HG03135 (cell line): ENCODE results near the gene MARCHF9.

ENCODE experiments used
- ATAC-seq: cut with Tn5 transposase; IDR thresholded peaks from one replicate; pipeline ENCODE4 v1.9.1; 2021; ENCODE audit warnings: mild to moderate bottlenecking, moderate library complexity; ENCODE audit not compliant: unreplicated experiment

The MARCHF9 gene

DNA sequence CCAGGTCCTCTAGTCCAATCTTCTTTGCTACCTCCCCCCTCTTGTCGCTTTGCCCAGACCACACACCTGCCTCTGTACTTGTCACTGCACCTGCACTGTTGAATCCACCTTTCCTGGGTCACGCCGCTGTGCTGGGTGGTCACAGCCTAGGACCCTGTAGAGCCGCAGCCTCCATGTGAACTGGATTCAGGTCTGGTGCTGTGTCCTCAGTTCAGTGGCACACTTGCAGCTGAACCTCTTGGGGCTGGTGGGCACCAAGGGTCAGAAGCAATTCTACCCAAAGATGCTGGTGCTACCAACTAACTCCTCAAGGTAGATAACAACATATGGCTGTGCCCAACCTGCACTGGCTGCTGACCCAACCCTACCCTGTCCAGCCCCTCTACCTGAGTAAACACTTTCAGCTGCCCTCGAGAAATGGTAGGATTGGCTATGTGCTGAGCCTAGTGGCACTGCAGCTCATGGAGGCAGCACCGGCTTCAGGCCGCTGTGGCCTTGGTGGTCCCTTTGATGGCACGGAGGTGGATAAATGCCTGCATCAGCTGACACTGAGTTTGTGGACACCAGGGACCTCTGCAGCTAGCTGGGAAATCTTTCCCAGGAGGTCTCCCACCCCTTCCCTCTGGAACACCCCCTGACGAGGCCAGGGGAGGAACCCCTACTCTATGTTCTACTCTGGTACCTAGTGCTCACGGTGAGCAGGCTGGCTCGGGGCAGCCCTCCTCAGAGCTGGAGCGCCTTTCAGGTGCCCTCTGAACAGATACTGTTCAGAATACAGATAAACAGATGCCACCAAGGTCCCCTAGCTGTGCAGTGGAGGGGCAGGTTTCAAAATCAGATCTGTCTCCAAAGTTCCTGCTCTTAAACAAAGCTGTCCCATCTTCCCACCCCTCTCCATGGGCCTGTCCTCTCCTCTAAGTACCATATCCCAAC lies 30.6 kb upstream of the MARCHF9 start:
- ATAC-seq: no peak

DNA sequence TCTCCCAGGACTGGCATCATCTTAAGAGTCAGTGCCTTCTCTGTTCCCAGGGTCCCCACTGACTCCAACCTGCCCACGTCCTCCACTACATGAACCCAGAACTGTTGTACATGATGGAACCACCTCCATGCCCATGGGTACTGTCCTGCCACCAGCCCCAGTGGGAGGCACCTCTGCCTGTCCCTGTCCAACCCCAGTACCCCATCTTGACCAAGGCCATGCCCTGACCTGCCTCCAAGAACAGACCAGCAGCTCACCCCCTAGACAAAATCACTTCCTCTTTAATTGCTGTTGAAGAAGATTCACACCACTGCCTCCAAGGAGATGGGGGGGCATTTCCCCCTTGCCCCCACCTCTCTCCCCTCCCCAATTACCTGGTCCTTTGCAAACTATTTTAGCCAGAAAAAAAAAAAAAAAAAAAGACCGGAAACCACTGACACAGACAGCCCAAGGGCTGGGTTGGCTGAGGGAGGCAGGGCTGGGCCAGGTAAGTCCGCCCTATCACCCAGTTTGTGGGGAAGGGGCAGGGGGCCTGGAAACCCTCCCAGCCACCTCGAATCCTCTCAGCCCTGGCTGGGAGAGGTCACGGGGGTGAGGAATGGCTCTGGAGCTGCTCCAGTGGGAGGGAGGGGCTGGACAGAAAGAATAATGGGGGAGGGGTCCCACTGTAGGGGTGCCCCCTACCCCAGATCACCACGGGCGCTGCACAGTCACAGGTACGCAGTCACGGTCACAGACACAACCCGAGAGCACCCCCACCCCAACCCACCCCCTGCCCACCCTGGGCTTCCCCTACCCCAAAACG lies 29.8 kb upstream of the MARCHF9 start:
- ATAC-seq: no peak

DNA sequence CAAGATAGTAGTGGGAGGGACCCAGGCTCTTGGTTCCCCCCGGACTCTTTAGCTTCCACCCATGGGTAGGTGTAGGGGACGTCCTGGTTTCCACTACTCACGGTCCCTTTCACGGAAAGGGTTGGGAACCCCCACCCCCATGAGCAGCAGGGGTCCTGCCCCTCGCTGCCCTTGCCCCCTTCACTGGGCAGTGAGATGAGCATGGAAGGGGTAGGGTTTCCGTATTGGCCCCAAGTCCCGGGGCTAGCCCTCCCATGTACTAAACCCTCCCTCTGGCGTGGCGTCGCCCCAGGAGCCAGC lies 29.1 kb upstream of the MARCHF9 start:
- ATAC-seq: no peak

DNA sequence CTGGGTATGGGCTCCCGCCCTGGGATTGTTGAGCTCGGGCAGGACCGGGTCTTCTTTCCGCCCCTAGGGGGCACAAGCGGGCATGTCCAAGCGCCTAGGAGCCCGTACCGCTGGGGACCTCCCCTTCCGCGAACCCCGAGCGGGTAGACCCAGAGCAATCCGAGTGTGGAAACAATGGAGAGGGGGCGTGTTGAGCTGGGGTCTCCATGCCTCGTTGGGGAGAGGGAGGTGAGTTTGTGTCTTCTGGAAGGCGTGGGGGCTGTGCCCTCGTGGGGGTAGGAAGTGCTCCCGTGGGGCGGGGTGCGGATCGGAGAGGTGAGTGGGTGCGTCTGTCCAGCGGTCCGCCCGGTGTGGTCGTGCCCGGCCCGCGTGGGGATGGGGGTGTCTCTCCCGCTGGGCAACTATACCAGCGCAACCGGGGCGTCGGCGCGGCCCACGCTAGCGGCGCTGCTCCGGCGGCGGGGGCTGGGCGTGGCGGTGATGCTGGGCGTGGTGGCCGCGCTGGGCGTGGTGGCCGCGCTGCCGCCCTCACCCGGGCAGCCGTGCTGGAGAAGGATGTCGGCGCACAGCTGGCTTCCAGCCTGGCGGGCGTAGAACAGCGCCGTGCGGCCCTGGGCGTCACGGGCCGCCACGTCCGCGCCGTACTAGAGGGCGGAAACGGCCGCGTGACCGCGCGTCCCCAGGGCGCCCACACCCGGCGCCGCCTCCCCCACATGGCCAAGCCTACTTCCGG lies 28.6 kb upstream of the MARCHF9 start:
- ATAC-seq: no peak

DNA sequence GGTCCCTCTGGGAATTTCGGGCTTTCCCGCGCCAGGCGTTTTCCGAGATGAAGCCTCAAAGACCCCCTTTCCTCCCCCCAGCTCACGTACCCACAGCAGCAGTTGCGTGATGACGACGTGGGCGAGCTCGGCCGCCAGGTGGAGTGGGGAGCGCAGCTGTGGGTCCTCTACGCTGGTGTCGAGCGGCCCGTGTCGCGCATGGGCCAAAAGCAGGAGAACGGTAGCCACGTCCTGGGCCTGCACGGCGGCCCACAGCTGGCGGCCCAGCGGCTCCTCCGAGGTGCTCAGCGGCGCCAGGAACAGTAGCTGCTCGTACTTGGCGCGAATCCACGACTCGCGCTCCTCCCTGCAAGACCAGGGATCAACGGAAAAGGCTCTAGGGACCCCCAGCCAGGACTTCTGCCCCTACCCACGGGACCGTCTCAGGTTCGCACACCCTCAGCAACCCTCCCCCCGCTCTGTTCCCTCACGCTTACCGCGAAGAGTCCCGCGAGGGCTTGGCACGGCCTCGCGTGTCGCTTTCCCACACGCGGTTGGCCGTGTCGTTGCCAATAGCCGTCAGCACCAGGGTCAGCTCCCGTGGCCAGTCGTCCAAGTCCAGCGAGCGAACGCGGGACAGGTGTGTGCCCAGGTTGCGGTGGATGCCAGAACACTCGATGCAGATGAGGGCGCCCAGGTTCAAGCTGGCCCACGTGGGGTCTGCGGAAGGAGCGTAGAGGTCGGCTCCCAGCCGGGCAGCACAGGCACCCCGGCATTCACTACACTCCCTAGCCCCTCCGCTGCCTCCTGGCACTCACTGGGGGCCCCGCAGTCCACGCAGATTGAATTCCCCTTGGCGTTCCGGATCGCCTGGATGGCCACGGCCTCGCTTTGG lies 27.8 kb upstream of the MARCHF9 start:
- ATAC-seq: no peak

DNA sequence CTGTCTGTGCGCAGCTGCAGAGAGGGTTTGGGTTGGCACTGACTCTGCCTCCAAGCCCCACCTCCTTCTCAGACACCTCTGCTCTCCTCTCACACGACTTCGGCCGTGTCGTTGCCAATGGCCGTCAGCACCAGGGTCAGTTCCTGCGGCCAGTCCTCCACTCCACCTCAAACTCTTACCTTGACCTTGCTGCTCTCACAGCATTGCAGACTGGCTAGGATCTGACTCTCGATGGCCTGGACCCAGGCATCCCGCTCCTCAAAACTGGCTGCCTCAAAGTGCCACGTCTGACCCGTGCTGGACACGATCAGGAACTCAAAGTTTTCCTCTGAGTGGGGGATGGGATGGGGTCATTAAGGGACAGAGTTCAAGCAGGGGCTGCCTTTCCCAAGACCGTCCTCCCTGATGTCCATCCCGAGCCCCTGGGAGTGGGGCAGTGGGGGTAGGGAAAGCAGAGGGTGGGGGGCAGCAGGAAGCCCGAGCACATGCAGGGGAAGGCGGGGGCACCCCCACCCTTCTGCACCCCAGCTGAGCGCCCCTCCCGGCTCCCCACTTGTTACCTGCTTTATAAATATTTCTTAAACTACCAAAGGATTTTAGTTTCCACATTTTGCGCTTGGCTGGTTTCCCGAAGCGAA lies 27.0 kb upstream of the MARCHF9 start:
- ATAC-seq: no peak

DNA sequence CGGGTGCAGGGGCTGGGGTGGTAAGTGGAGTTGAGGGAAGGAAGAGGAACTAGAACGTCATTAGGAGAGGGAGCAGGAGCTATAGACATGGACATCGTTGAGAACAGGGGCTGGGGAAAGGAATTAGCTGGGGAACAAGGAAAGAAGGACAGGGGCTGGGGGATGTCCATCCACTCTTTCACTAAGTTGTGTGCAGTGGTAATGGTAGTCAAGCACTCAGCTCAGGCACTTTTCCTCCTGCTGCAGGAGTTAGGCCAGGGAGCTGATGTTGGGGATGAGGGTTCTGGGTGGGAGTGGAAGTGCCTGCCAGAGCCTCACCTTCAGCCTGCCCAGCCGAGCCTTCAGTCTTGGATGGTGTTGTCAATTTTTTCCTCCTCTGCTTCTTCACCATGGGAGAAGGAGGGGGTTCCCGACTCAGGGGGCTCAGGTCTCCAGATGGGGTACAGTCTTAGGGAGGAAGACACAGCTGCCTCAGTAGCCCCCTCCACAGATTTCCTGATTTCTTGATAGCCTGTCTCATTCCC lies 25.5 kb upstream of the MARCHF9 start:
- ATAC-seq: no peak

DNA sequence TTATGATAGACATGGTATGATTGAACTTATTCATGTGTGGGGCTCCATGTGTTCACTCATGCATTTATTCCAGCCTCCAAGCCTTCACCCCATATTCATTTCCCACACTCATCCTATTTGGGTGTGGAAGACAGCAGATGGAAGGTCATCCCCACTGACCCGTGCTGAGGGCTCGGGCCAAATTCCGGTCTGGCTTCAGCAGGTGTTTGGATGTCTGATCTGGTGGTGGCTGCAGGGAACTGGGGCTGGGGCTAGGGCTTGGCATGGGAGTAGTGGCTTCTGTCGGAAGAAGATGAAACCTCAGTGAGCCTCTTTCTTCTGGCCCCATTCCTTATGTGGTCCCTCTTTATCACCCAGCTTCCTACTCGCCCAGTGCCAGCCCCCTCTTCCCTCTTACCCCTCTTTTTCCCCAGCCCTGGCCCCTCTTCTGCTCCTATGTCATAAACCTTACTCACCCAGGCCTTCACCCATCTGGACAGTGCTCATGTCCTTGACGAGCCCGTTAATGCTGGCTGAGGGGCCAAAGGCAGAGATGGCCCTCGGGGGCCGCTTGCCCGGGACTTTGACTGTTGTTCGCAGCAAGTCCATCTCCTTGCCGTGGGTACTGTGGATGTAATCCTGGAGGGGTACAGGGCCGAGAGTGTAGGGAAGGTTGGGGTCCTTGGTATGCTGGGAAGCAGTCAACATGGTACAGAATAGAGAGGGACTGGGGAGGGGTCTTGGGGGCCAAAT lies 24.4 kb upstream of the MARCHF9 start:
- ATAC-seq: no peak

DNA sequence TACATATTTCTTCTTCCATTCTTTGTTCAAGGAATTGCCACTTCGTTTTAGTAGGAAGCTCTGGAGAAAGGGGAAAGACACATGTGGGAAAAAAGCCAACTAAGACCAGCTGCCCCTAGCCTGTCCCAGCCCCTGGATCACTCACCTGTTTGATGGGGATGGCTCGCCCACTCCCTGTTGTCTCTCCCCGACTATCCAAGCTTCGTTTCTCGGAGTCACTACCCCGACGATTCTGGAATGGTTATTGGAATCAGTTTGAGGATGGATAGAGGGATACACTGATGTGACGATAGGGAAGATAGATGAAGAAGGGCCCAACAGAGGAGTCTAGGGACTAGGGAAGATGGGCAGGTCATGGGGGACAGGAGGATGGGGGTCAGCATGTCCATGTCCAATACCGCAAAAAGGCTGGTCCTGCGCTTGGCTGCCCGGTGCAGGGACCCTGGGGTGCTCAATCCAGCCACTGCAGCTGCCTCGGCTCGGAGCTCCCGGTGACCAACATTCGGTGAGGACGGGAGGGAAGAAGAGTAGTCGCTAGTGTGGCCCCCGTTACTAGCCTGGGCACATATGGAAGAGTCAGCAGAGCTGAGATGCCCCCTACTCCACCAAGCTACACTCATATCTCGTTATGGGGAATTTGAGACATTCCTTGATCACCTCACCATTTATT lies 23.4 kb upstream of the MARCHF9 start:
- no peak for ATAC-seq

DNA sequence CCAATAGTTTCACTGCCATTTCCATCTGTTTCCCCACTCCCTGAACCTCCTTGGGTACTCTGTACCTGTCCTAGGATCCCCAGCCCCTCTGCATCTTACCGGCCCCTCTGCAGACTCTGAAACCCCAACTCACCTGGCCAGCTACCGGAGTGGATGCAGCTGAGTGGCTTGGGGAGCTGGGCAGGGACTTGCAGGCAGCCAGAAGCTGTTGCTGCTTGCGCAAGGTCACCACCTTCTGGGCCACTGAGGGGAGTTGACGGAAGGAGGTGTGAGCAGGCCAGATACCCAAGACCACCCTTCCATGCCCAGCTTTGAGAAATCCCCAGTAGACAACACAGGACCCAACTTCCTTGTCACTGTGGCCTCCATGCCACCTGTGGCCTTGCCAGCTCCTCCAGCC lies 22.6 kb upstream of the MARCHF9 start:
- ATAC-seq: no peak

DNA sequence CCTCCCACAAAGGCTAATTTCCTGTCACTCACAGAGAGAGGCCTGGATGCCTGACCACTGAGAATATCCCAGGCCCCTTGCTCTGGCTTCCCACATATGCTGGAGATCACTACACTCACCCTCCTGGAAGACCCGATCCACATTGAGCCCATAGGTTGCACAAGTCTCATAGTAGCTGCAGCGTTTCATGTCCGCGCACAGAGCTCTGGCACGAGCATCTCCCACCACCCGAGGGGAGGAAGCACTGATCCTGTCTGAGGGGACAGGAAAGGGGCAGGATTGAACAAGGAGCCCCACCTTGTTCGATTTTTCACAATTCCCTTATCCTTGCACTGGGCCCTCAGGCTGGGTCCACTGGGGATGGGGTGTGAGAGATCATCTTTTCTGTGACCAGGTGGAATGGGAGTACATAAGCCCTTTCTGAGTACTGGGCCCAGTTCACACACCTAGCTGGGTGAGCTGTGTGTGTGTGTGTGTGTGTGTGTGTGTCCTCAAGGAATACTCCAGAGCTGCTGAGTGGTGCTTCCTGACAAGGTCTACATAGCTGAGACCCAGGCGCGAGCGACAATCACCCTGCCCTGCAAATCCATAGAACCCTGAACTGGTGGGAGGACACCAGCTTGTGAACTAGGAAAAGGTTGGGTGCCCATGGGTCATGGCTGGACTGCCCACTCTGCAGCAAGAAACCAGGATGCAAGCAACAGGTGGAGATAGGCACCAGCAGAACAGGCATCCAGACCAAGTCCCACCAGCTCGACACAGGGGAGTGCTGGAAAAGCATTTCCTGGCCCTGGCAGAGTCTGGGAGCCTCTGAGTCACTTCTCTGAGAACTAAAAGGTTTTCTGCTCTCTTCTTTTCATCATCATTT lies 21.9 kb upstream of the MARCHF9 start:
- no peak for ATAC-seq

DNA sequence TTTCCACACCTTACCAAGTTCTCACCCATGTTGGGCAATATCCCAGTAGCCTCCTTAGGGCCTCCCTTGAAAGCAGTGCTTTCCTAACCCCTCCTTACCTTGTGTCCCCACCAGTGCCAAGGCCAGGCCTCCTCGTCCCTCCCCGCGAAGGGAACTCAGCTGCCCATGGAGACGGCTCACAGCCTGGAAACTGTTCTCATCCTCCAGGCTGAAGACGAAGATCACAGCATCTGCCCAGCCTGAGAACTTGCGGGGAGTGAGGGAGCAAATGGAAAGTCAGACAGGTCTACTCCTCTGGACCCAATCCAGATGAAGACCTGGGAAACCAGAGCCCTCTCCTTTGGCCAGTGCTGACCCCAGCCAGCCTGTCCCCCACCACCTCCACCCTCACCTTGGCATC lies 21.0 kb upstream of the MARCHF9 start:
- no peak for ATAC-seq

DNA sequence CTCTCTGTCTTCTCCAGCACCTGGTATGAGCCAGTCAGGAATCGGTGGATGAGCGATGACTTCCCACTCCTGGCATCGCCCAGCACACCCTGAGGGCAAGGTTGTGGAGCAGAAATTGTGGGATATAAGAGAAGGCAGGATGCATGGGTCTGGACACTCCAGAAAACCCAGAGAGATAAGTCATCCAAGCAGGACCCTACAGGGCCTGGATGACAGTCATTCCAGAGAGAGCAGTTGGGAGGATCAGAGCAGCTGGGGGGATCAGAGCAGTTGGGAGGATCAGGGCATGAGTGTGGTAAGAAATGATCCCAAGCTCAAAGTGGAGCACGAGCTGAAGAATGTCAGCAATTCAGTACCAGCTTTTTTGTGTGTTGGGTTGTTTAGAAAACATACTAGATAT lies 20.3 kb upstream of the MARCHF9 start:
- no peak for ATAC-seq

DNA sequence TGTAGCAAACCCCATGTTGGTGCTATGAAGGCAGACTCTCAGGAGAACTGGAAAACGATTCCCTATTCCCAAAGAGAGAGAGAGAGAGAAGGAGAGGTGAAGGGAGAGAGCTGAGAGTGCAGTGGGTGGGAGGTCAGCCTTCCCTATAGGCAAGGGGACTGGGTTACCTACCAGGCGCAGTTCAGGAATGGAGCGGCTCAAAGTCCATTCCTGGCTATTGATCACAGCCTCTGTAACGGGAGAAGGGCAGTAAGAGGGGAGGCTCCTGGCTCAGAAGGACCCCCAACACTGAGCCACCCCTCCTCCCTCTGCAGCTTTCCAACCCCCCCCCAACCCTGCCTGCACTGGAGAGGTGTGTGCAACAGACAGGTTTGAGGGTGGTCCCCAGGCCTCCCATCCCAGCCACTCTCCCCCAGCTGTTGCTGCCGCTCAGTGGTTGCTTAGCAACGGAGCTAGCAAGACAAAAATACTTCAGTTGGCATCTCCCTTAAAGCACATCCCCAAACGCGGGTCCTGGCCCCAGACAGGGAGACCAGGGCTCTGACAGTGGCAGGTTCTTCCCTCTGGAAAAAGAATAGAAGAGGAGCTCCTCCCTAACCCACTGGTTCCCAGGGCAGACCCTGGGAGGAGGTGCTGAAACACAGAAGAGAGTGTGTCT lies 19.6 kb upstream of the MARCHF9 start:
- no peak for ATAC-seq

DNA sequence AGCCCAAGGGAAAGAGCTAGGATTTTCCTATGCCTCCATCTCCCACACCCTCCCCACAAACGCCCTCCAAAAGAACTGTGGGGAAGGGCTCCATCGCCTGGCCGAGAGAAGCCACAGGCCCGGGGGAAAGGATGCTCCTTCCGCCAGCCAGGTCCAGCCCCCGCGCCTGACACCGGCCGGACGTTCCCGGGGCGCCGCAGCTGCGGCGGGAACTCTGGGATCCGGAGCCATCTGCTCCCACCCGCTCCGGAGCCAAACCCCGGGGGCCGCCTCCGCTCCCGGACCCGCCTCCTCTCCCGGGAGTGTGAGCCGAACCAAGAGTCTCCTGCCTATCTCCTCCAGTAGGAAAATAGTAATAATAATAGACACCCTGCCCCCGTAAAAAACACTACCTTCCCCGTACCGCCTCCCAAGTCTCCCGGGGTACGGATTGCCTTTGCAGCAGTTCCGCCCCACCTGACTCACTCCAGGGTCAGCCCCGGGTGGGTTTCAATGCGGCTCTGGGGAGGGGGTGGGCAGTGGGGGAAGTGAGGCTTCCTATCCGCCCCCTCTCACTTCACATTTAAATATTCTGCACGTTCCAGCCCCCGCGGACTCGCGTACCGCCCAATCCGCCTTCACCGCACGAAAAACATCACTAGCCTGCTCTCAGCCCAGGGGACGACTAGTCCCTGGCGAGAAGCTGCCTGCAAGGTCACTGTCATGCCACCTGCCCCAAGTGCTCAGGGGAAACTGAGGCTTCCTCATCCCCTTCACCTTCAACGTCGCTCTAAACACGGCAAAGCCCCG lies 18.8 kb upstream of the MARCHF9 start:
- ATAC-seq: no peak

DNA sequence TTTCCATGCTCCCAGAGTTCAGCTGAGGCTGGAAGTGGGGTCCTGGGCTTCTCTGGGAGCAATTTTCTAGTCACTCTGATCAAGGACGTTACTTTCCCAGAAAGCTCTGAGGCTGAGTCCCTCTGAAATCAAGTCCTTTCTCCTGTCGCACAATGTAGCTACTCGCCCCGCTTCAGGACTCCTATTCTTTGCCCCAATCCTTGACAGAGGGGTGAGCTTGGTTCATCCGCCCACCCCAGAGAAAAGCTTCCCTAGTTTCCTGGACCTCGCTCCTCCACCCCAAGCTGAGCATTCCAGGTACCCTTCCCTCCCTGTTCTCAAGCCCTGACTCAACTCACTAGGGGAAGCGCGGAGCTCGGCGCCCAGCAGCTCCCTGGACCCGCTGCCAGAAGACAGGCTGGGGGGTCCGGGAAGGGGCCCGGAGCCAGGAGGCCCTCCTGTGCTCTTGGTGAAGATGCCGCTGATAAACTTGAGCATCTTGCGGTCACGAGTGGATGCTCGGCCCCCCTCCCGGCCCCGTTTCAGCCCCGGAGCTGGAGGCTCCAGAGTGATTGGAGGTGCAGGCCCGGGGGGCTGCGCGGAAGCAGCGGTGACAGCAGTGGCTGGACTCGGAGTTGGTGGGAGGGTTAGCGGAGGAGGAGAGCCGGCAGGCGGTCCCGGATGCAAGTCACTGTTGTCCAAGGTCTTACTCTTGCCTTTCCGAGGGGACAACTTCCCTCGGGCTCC lies 18.0 kb upstream of the MARCHF9 start:
- ATAC-seq: no peak
